Muscle of leg (tissue), 11 donors: ENCODE data around the gene SHCBP1L. TPM values are rescaled to one million over a fixed set of nuclear protein-coding genes. Genes with fewer than 3 reads are reported as not detected.
"Not testable (repeated sequence)": the region's sequence is repeated elsewhere in the genome, so short reads cannot be mapped to it uniquely, and the experiment has no call there.

Experiments used
- DNase-seq: peaks from one replicate; pipeline ENCODE4 v3.0.0; 2013
- H3K27ac ChIP-seq: one replicate; pipeline ENCODE4 v1.5.1; 2013; ENCODE audit warnings: mild to moderate bottlenecking, low read length, control low read depth
- H3K27me3 ChIP-seq: one replicate; pipeline ENCODE4 v1.6.1; 2013; ENCODE audit warnings: low read length; ENCODE audit not compliant: control insufficient read depth, insufficient read depth
- H3K36me3 ChIP-seq: one replicate; pipeline ENCODE4 v1.6.1; 2013; ENCODE audit warnings: low read length; ENCODE audit not compliant: control insufficient read depth, insufficient read depth
- H3K4me1 ChIP-seq: one replicate; pipeline ENCODE4 v1.6.1; 2013; ENCODE audit warnings: low read length; ENCODE audit not compliant: control insufficient read depth, insufficient read depth
- H3K4me3 ChIP-seq: one replicate; pipeline ENCODE4 v1.5.1; 2013; ENCODE audit warnings: low read length, control low read depth
- H3K9me3 ChIP-seq: replicated peaks from 2 replicates; pipeline ENCODE4 v1.6.1; 2013; ENCODE audit warnings: low read depth, low read length; ENCODE audit not compliant: control insufficient read depth
- WGBS: methylation state at CpG from one replicate; pipeline ENCODE4 v1.1.5; 2013; ENCODE audit warnings: missing lambda C conversion rate; ENCODE audit not compliant: insufficient coverage; 5-methylcytosine and 5-hydroxymethylcytosine counted together
- polyA plus RNA-seq, 8 donors: library from polyadenylated mRNA; unstranded; fragments of 120-200 nt; gene quantifications; one replicate each; pipeline versions ENCODE4 v1.2.1 to v1.2.3, GENCODE V29; 2013; ENCODE audit warnings: inconsistent platforms in 1 of 8, low replicate concordance in 1 of 8; ENCODE audit not compliant: insufficient read length in 8 of 8, insufficient read depth in 1 of 8
- total RNA-seq: library from RNA; stranded (reverse); fragments of 120-200 nt; gene quantifications from one replicate; pipeline ENCODE4 v1.2.4, GENCODE V29; 2013

Gene SHCBP1L
- total and polyA plus RNA-seq, 9 donors = 0.35 to 1.3 (median 0.58) TPM

DNA sequence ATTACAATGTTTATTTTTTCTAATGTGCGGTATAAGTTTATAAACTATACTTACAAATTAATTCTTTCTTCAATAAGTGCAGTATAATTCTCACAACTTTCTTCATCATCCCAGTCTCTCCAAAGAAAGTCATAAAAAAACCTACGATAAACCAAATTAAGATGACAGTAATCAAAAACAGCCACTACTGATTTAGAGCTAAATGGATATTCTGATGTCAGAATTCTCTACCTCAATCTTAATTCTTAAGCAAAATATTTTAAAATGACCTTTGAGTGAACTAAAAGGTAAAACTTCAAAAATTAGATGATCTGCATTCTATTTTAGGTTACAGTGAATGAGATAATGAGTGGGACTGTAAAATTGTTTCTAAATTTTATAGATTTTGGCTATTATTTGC is 13.6 kb downstream of the SHCBP1L start:
- Histone ChIP-seq H3K4me1 (no peaks in the 10 kb centered on the region), H3K4me3 (no peak overlapping the region), H3K27me3 (peaks cover 6% of the 10 kb centered on the region), H3K9me3 (peaks cover 2% of the 10 kb centered on the region), H3K36me3 (no peaks in the 10 kb centered on the region), H3K27ac (no peak overlapping the region)
- no peak for DNase-seq
- no CpG with 5 or more reads among the region's 2 CpGs for WGBS

DNA sequence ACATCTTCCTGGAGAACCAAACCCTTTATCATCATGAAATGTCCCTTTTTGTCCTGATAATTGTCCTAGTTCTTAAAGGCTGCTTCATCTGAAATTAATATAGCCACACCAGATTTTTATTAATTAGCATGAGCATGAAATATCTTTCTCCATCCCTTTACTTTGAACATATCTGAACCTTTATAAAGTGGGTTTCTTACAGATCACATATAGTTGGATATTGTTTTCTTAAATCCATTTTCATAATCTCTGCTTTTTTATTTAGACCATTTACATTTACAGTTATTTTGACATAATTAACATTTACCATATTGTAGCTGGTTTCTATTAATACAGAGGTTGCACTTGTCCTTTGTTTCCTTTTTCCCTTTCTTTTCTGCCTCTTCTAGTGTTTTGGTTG is 17.2 kb downstream of the SHCBP1L start:
- Histone ChIP-seq H3K27ac (no peak overlapping the region), H3K4me3 (no peak overlapping the region), H3K27me3 (peaks cover under 1% of the 10 kb centered on the region), H3K9me3 (peaks cover 2% of the 10 kb centered on the region), H3K4me1 (no peaks in the 10 kb centered on the region), H3K36me3 (no peaks in the 10 kb centered on the region)
- DNase-seq = no peak

DNA sequence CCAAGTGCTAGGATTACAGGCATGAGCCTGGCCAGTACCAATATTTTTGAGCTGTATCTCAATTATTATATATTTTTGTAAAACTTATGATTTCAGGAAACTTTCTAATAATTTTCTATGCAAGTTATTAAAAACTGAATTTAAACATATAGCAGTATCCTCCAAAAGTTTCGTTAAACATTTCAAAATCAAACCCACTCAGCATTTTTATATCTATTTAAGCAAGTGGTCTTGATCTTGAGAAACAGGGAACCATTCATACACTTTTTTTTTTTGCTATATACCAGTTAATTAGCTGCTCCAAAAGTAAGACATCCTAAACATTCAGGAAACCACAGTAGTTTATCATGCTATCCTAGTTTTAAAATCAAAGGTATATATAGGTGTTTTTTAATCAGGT is 22.0 kb downstream of the SHCBP1L start:
- peaks cover 2% of the 10 kb centered on the region for H3K9me3 ChIP-seq
- no peak overlapping the region for H3K4me3 ChIP-seq
- H3K27me3 ChIP-seq = no peaks in the 10 kb centered on the region
- DNase-seq = no peak
- H3K36me3 ChIP-seq = no peaks in the 10 kb centered on the region
- H3K27ac ChIP-seq = no peak overlapping the region
- H3K4me1 ChIP-seq = no peaks in the 10 kb centered on the region
- WGBS = no CpG with 5 or more reads among the region's 1 CpG

DNA sequence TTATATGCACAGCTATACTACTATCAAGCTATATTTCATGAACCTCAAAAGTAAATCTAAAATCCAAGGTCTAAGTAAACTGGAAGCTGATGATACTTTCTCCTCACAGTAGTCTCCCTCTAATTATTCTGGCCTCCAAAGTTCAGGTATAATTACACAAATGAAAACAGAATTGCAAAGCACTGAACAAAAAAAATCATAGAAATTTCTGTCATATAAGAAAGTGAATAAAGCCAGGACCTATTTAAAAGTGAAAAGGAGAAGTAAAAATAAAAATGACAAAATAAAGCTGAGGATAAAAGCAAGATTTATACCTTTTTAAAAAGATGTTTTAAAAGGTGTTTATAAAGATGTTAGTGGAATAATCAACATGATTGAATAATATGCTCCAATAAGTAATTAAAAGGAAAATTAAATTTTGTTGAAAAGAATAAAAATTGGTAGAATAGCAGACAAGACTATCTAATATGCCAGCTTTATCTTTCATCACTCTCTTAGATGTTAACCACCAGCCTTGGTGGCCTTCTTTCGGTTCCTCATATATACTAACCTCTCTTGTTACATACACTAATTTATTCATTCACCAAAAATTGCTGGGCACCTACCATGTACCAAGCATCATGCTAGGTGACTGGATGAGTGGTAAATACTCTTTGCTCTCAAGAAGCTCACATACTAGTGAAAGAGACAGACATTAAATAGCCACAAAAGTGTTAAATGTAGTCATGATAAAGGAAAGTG is 25.1 kb downstream of the SHCBP1L start:
- Histone ChIP-seq H3K36me3 (no peaks in the 10 kb centered on the region), H3K4me1 (no peaks in the 10 kb centered on the region), H3K9me3 (no peaks in the 10 kb centered on the region), H3K4me3 (no peak overlapping the region), H3K27me3 (no peaks in the 10 kb centered on the region), H3K27ac (no peak overlapping the region)
- no CpG with 5 or more reads among the region's 1 CpG for WGBS
- DNase-seq = no peak

DNA sequence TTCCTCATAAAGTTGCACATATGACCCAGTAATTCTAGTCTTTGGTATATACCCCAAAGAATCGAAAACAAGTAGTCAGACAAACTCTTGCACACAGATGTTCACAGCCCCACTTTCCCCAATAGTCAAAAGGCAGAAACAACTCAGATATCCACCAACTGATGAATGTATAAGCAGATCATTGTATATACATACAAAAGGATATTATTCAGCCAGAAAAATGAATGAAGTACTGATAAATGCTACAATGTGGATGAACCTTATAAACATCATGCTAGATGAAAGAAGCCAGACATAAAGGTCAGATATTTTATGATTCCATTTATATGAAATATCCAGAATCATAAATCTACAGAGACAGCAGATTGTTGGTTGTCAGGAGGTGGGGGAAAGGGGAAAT is 27.3 kb downstream of the SHCBP1L start:
- Histone ChIP-seq H3K27me3 (no peaks in the 10 kb centered on the region), H3K27ac (no peak overlapping the region), H3K36me3 (no peaks in the 10 kb centered on the region), H3K9me3 (no peaks in the 10 kb centered on the region), H3K4me3 (no peak overlapping the region), H3K4me1 (no peaks in the 10 kb centered on the region)
- DNase-seq = no peak
- 50% methylated on average over 1 of the region's 1 CpG for WGBS

DNA sequence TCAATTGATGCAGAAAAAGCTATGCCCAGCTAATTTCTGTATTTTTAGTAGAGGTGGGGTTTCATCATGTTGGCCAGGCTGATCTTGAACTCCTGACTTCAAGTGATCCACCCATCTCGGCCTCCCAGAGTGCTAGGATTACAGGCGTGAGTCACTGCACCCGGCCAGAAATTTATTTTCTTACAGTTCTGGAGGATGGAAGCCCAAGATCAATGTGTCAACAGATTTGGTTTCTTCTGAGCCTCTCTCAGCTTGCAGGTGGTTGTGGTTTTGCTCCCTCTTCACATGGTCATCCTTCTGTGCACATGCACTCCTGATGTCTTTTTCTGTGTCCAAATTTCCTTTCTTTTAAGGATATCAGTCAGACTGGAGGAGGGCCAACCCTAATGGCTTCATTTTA is 35.6 kb downstream of the SHCBP1L start:
- Histone ChIP-seq H3K4me3 (no peak overlapping the region), H3K27ac (no peak overlapping the region), H3K36me3 (no peaks in the 10 kb centered on the region), H3K4me1 (no peaks in the 10 kb centered on the region), H3K27me3 (no peaks in the 10 kb centered on the region), H3K9me3 (peaks cover 3% of the 10 kb centered on the region)
- no peak for DNase-seq
- WGBS = 76% methylated on average over 2 of the region's 3 CpGs

DNA sequence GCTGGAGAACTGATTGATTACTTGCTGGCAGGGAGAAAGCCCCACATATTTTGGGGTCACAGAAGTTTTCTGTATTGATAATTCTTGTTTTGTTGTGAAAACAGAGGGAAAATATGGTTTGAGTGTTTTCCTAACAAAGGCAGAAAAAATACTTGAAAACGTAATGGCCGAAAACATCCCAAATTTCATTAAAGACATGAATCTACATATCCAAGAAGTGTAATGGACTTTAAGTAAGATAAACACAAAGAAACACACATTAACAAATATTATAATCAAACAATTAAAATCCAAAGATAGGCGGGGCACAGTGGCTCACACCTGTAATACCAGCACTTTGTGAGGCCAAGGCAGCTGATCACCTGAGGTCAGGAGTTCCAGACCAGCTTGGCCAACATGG is 39.6 kb downstream of the SHCBP1L start:
- H3K9me3 ChIP-seq = peaks cover 5% of the 10 kb centered on the region
- 100% methylated on average over 1 of the region's 3 CpGs for WGBS
- H3K36me3 ChIP-seq = no peaks in the 10 kb centered on the region
- no peak overlapping the region for H3K4me3 ChIP-seq
- no peak for DNase-seq
- H3K27ac ChIP-seq = no peak overlapping the region
- no peaks in the 10 kb centered on the region for H3K27me3 ChIP-seq
- H3K4me1 ChIP-seq = no peaks in the 10 kb centered on the region

DNA sequence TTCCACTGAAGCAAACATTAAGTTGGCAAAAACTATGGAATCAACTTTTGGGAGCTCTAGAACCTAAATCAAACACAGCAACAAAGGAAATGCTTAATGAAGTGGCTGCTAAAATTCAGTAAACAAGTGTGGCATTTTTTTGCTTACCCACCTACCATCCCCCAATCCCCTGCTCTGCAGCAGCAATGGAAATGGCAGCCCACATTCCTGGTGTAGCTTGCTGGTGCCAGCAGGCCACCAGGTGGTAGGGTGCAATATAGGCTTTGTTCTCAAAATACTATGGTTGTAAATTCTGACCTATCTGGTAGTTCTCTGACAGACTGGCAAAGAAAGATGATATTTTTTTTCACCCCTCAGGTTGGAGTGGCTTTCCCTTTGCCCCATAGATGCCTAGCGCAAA is 42.8 kb downstream of the SHCBP1L start:
- no peak overlapping the region for H3K4me3 ChIP-seq
- no peaks in the 10 kb centered on the region for H3K36me3 ChIP-seq
- peaks cover 5% of the 10 kb centered on the region for H3K9me3 ChIP-seq
- no CpG with 5 or more reads among the region's 1 CpG for WGBS
- H3K4me1 ChIP-seq = no peaks in the 10 kb centered on the region
- no peak overlapping the region for H3K27ac ChIP-seq
- no peak for DNase-seq
- H3K27me3 ChIP-seq = no peaks in the 10 kb centered on the region

DNA sequence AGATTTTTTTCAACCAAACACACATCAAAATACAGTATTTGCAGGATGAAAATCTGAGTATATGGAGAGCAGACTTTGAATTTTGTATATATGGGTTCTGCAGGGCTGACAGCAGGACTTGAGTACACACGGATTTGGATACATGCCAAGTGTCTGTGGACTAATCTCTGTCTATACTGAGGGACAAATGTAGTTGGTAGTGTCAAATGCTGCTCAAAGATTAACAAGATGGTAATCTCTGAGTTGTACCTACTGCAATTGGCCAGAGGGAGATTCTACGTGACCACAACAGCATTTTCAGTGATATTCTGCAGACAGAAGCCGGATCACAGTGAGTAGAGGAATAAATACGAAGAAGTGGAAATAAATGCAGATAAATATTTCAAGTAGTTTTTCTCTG is 43.4 kb downstream of the SHCBP1L start:
- H3K4me1 ChIP-seq = no peaks in the 10 kb centered on the region
- no peaks in the 10 kb centered on the region for H3K27me3 ChIP-seq
- H3K9me3 ChIP-seq = peaks cover 5% of the 10 kb centered on the region
- H3K27ac ChIP-seq = no peak overlapping the region
- 74% methylated on average over 4 of the region's 4 CpGs for WGBS
- H3K4me3 ChIP-seq = no peak overlapping the region
- DNase-seq = no peak
- no peaks in the 10 kb centered on the region for H3K36me3 ChIP-seq

DNA sequence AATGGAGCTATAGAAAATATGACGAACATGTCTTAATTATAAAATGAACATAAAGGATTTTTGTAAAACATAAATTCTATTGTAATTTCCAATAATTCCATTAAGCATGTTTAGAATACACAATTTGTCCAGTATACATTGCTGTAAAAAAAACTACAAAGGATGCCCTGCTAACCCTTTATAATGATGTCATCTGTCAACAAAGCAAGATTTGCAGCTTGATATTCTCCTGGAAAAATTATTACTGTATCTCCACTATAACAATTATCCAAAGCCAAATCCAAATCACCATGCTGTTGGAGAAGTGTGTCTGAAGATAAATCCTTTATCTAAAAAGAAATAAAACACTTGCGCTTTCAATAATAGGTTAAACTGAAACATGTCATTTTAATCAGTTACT is 47.6 kb downstream of the SHCBP1L start:
- no peak for DNase-seq
- H3K9me3 ChIP-seq = no peaks in the 10 kb centered on the region
- no peak overlapping the region for H3K27ac ChIP-seq
- no CpG with 5 or more reads among the region's 2 CpGs for WGBS
- no peaks in the 10 kb centered on the region for H3K27me3 ChIP-seq
- H3K4me3 ChIP-seq = no peak overlapping the region
- no peaks in the 10 kb centered on the region for H3K36me3 ChIP-seq
- H3K4me1 ChIP-seq = no peaks in the 10 kb centered on the region

DNA sequence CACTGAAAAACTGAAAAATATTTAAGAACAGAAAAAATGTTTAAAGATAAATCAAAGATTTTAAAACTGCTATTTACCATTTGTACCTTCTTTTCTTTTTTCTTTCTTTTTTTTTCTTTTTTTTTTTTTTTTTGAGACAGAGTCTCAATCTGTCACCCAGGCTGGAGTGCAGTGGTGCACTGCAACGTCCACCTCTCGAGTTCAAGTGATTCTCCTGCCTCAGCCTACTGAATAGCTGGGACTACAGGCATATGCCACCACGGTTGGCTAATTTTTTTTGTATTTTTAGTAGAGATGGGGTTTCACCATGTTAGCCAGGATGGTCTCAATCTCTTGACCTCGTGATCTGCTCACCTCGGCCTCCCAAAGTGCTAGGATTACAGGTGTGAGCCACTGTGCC is 51.0 kb downstream of the SHCBP1L start:
- not testable (repeated sequence) for DNase-seq, H3K4me3 ChIP-seq

More for the DNA sequence above, 51.0 kb downstream of the SHCBP1L start:
- not testable (repeated sequence) for H3K27ac ChIP-seq, H3K4me1 ChIP-seq, H3K36me3 ChIP-seq, H3K27me3 ChIP-seq, H3K9me3 ChIP-seq
- no CpG with 5 or more reads among the region's 5 CpGs for WGBS
